ENCODE measurements around the gene LOXL1.

DNA sequence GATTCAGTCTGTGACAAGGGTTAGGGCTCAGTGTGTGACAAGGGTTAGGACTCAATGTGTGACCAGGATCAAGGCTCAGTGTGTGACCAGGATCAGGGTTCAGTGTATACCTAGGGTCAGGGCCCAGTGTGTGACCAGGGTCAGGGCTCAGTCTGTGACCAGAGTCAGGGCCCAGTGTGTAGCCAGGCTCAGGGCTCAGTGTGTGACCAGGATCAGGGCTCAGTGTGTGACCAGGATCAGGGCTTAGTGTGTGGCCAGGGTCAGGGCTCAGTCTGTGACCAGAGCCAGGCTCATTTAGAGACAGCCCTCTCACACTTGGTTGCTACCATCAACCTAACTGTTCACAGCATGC is 24.2 kb downstream of the LOXL1 start:
- TF ChIP-seq, protein P1, sequence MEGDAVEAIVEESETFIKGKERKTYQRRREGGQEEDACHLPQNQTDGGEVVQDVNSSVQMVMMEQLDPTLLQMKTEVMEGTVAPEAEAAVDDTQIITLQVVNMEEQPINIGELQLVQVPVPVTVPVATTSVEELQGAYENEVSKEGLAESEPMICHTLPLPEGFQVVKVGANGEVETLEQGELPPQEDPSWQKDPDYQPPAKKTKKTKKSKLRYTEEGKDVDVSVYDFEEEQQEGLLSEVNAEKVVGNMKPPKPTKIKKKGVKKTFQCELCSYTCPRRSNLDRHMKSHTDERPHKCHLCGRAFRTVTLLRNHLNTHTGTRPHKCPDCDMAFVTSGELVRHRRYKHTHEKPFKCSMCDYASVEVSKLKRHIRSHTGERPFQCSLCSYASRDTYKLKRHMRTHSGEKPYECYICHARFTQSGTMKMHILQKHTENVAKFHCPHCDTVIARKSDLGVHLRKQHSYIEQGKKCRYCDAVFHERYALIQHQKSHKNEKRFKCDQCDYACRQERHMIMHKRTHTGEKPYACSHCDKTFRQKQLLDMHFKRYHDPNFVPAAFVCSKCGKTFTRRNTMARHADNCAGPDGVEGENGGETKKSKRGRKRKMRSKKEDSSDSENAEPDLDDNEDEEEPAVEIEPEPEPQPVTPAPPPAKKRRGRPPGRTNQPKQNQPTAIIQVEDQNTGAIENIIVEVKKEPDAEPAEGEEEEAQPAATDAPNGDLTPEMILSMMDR (conservative IDR thresholded peaks at IDR 0.05 in 1 of 2, IDR thresholded peaks at IDR 0.05 in 1 of 2; ENCODE audit: low read depth in 1 of 2, low read length in 2 of 2), result no peak
- no peak for TF ChIP-seq EZH2 (IDR thresholded peaks at IDR 0.05; ENCODE audit: low read length, missing control alignments)
